H1 (cell line): ENCODE data around the gene MICU1. TPM values are rescaled to one million over a fixed set of nuclear protein-coding genes. Genes with fewer than 3 reads are reported as not detected.

Experiments used
- CTCF ChIA-PET: fragments of 300-600 bp; sonication (Branson Sonifier 250); formaldehyde crosslinking; loops from one replicate; lab custom pipeline; 2021; ENCODE audit not compliant: partially characterized antibody; lab: Charles Lee
- POLR2A ChIA-PET: fragments of 300-600 bp; sonication (Branson Sonifier 250); formaldehyde crosslinking; loops from one replicate; lab custom pipeline; 2021; ENCODE audit warnings: inconsistent platforms; ENCODE audit not compliant: partially characterized antibody; lab: Charles Lee
- DNase-seq, 2 experiments: peaks; one replicate each; pipeline versions ENCODE4 v3.0.0 to v3.0.0-alpha.2; 2010 to 2022; ENCODE audit warnings: low spot score in 2 of 2, low read depth in 1 of 2, mixed read lengths in 1 of 2
- FAIRE-seq: peaks from 2 replicates; lab custom pipeline; 2011; peaks lifted over from hg19 to GRCh38; lab: Jason Lieb, UNC
- H2AFZ ChIP-seq: 2 replicates; pipeline ENCODE4 v1.8.1; 2012; ENCODE audit warnings: low read length, inconsistent platforms
- H2AK5ac ChIP-seq: 2 replicates; pipeline ENCODE4 v1.6.1; 2013; ENCODE audit warnings: low read depth, low read length
- H2BK120ac ChIP-seq: replicated peaks from 2 replicates; pipeline ENCODE3; 2013; ENCODE audit warnings: low read depth, low read length, inconsistent platforms
- H2BK12ac ChIP-seq: 2 replicates; pipeline ENCODE4 v1.6.1; 2013; ENCODE audit warnings: low read depth, low read length
- H2BK15ac ChIP-seq: 2 replicates; pipeline ENCODE4 v1.6.1; 2013; ENCODE audit warnings: low read length
- H2BK20ac ChIP-seq: 2 replicates; pipeline ENCODE4 v1.6.1; 2013; ENCODE audit warnings: low read length
- H2BK5ac ChIP-seq: 2 replicates; pipeline ENCODE4 v1.6.1; 2013; ENCODE audit warnings: low read depth, low read length
- H3K14ac ChIP-seq: 2 replicates; pipeline ENCODE4 v1.6.1; 2013; ENCODE audit warnings: inconsistent platforms; ENCODE audit not compliant: insufficient read length
- H3K18ac ChIP-seq: 2 replicates; pipeline ENCODE4 v1.6.1; 2013; ENCODE audit warnings: low read length; ENCODE audit errors: extremely low read depth
- H3K23ac ChIP-seq: 2 replicates; pipeline ENCODE4 v1.6.1; 2013; ENCODE audit warnings: inconsistent platforms; ENCODE audit not compliant: insufficient read length
- H3K23me2 ChIP-seq: 2 replicates; pipeline ENCODE4 v1.6.1; 2013; ENCODE audit warnings: low read depth, low read length
- H3K27ac ChIP-seq: 2 replicates; pipeline ENCODE4 v1.6.1; 2011; ENCODE audit warnings: low read depth, low read length, inconsistent platforms
- H3K27me3 ChIP-seq, 4 experiments: replicated peaks in 1 of 4; 1 replicate in 1 of 4; 2 replicates in 3 of 4; pipeline versions ENCODE4 v1.6.1 to v1.8.1; 2011 to 2013; ENCODE audit warnings: low read length in 3 of 4, mild to moderate bottlenecking in 3 of 4, inconsistent platforms in 2 of 4, mixed read lengths in 2 of 4, moderate library complexity in 1 of 4; ENCODE audit not compliant: control insufficient read depth in 3 of 4, insufficient read depth in 3 of 4; ENCODE audit errors: extremely low read depth in 1 of 4
- H3K36me3 ChIP-seq, 4 experiments: 2 replicates each; pipeline versions ENCODE4 v1.6.1 to v1.8.1; 2011 to 2013; ENCODE audit warnings: mild to moderate bottlenecking in 4 of 4, low read length in 3 of 4, moderate library complexity in 2 of 4, control low read depth in 1 of 4, inconsistent platforms in 1 of 4; ENCODE audit not compliant: insufficient read depth in 4 of 4, control insufficient read depth in 2 of 4
- H3K4ac ChIP-seq: replicated peaks from 2 replicates; pipeline ENCODE3; 2013; ENCODE audit warnings: low read length, low read depth, mixed read lengths, inconsistent platforms; ENCODE audit not compliant: insufficient read length
- H3K4me1 ChIP-seq, 4 experiments: replicated peaks in 1 of 4; 1 replicate in 1 of 4; 2 replicates in 3 of 4; pipeline versions ENCODE4 v1.6.1 to v1.8.1; 2011 to 2013; ENCODE audit warnings: low read length in 3 of 4, inconsistent platforms in 2 of 4, mixed read lengths in 1 of 4; ENCODE audit not compliant: insufficient read depth in 4 of 4, control insufficient read depth in 3 of 4
- H3K4me2 ChIP-seq, 2 experiments: 2 replicates each; pipeline versions ENCODE4 v1.6.1 to v1.8.1; 2011 to 2013; ENCODE audit warnings: low read depth in 2 of 2, low read length in 2 of 2, control low read depth in 1 of 2, inconsistent platforms in 1 of 2, mild to moderate bottlenecking in 1 of 2; ENCODE audit not compliant: insufficient read depth in 1 of 2
- H3K4me3 ChIP-seq, 4 experiments: fragments of 200-600, 300-600 bp in 1 of 4; sonication (generic), shearing (Covaris generic), sonication (Bioruptor Twin) in 1 of 4; 2 replicates each; pipeline versions ENCODE4 v1.5.1 to v1.8.1; 2011 to 2016; ENCODE audit warnings: low read length in 4 of 4, low read depth in 3 of 4, control low read depth in 2 of 4, inconsistent platforms in 2 of 4, mild to moderate bottlenecking in 2 of 4, mixed read lengths in 1 of 4, moderate library complexity in 1 of 4; ENCODE audit not compliant: insufficient read depth in 2 of 4; ENCODE audit errors: extremely low read depth in 1 of 4
- H3K56ac ChIP-seq: replicated peaks from 2 replicates; pipeline ENCODE3; 2013; ENCODE audit warnings: low read depth, mild to moderate bottlenecking, mixed read lengths, low read length, inconsistent platforms; ENCODE audit not compliant: insufficient read length
- H3K79me1 ChIP-seq: 2 replicates; pipeline ENCODE4 v1.6.1; 2013; ENCODE audit warnings: low read depth, low read length, control low read depth
- H3K79me2 ChIP-seq, 2 experiments: 2 replicates each; pipeline versions ENCODE4 v1.6.1 to v1.8.1; 2012 to 2013; ENCODE audit warnings: low read length in 2 of 2, mild to moderate bottlenecking in 2 of 2, inconsistent platforms in 1 of 2; ENCODE audit not compliant: insufficient read depth in 2 of 2, control insufficient read depth in 1 of 2
- H3K9ac ChIP-seq, 4 experiments: replicated peaks in 1 of 4; 1 replicate in 1 of 4; 2 replicates in 3 of 4; pipeline versions ENCODE4 v1.6.1 to v1.8.1; 2011 to 2013; ENCODE audit warnings: low read depth in 3 of 4, low read length in 3 of 4, control low read depth in 2 of 4, mild to moderate bottlenecking in 2 of 4, moderate library complexity in 2 of 4, inconsistent platforms in 1 of 4; ENCODE audit errors: extremely low read depth in 1 of 4
- H3K9me3 ChIP-seq, 2 experiments: 2 replicates each; pipeline versions ENCODE4 v1.6.1 to v1.8.1; 2012 to 2013; ENCODE audit warnings: mild to moderate bottlenecking in 2 of 2, moderate library complexity in 2 of 2, control low read depth in 1 of 2, inconsistent platforms in 1 of 2, low read depth in 1 of 2, low read length in 1 of 2, mixed read lengths in 1 of 2; ENCODE audit not compliant: insufficient read depth in 2 of 2
- H4K20me1 ChIP-seq, 2 experiments: replicated peaks in 1 of 2; 2 replicates each; pipeline versions ENCODE3 to v1.8.1; 2011 to 2013; ENCODE audit warnings: inconsistent platforms in 2 of 2, low read length in 2 of 2, mild to moderate bottlenecking in 1 of 2; ENCODE audit not compliant: insufficient read depth in 2 of 2, control insufficient read depth in 1 of 2
- H4K5ac ChIP-seq: 2 replicates; pipeline ENCODE4 v1.6.1; 2013; ENCODE audit warnings: low read length, low read depth, mixed read lengths, inconsistent platforms; ENCODE audit not compliant: insufficient read length
- H4K8ac ChIP-seq: 2 replicates; pipeline ENCODE4 v1.8.0; 2013; ENCODE audit warnings: mild to moderate bottlenecking, moderate library complexity, low read length, inconsistent platforms; ENCODE audit not compliant: insufficient read depth; ENCODE audit errors: extremely low read depth
- H4K91ac ChIP-seq: replicated peaks from 2 replicates; pipeline ENCODE3; 2013; ENCODE audit warnings: low read length, mixed read lengths, inconsistent platforms; ENCODE audit not compliant: insufficient read length
- CHD2 ChIP-seq: IDR thresholded peaks from 2 replicates; pipeline ENCODE4 v1.6.1; 2012; ENCODE audit warnings: low read length, improper control_type of control experiment
- CTCF ChIP-seq, 3 experiments: IDR thresholded peaks; 1 replicate in 2 of 3; 2 replicates in 1 of 3; pipeline versions ENCODE4 v1.5.1 to v1.6.1; 2011; ENCODE audit warnings: low read length in 3 of 3, mild to moderate bottlenecking in 3 of 3, inconsistent platforms in 2 of 3, low read depth in 1 of 3, moderate library complexity in 1 of 3; ENCODE audit not compliant: insufficient read depth in 1 of 3; ENCODE audit errors: control extremely low read depth in 1 of 3
- RAD21 ChIP-seq, 2 experiments: IDR thresholded peaks in 1 of 2; conservative IDR thresholded peaks in 1 of 2; 2 replicates each; pipeline ENCODE4 v1.6.1; 2011; ENCODE audit warnings: low read depth in 2 of 2, low read length in 2 of 2, improper control_type of control experiment in 1 of 2, inconsistent platforms in 1 of 2, mild to moderate bottlenecking in 1 of 2, moderate library complexity in 1 of 2
- SUZ12 ChIP-seq: fragments of 200-600 bp; sonication (generic); IDR thresholded peaks from 2 replicates; pipeline ENCODE4 v1.6.1; 2012; ENCODE audit warnings: mild to moderate bottlenecking, inconsistent platforms, low read length, moderate library complexity, mixed read lengths
- TBP ChIP-seq: IDR thresholded peaks from 2 replicates; pipeline ENCODE4 v1.6.1; 2011; ENCODE audit warnings: low read depth, low read length, improper control_type of control experiment
- WGBS, 2 experiments: shearing (Covaris generic) in 1 of 2; methylation state at CpG; one replicate each; pipeline versions ENCODE4 v1.1.6 to v1.1.7; 2013 to 2015; ENCODE audit warnings: low lambda C conversion rate in 2 of 2, mixed read lengths in 2 of 2, inconsistent platforms in 1 of 2, low coverage in 1 of 2, missing lambda C conversion rate in 1 of 2; ENCODE audit not compliant: insufficient replicate concordance in 2 of 2, insufficient coverage in 1 of 2, insufficient read length in 1 of 2; ENCODE audit errors: extremely low coverage in 1 of 2, missing lambda C conversion rate in 1 of 2; 5-methylcytosine and 5-hydroxymethylcytosine counted together
- polyA plus RNA-seq, 7 experiments: library from polyadenylated mRNA; depleted of rRNA in 3 of 7; stranded (reverse) in 5 of 7; unstranded in 2 of 7; fragments of >200 nt in 5 of 7; fragments of 200-250 nt in 2 of 7; gene quantifications; 1 replicate in 5 of 7; 2 replicates in 1 of 7; 4 replicates in 1 of 7; pipeline versions ENCODE4 v1.2.1 to v1.2.3, GENCODE V29; 2011 to 2013; ENCODE audit warnings: missing spikeins in 2 of 7, mixed read lengths in 2 of 7
- total RNA-seq: library from RNA; stranded (reverse); fragmentation: NEBNext Ultra II Directional; extraction: Animal tissue kit (Norgen Biotek cat#: 25700); gene quantifications from 2 replicates; pipeline ENCODE4 v1.2.1, GENCODE V29; 2021

Gene MICU1
- total and polyA plus RNA-seq, 2 of the 8 experiments (the other 6 are each of a cell fraction or from before 2014, with no cell fraction given) = 18.0 to 36.7 TPM

GRCh38 chr10:72328045-72328828 lies 297.6 kb downstream of the MICU1 start:
- Histone ChIP-seq H4K8ac (peak overlapping the region; percentile 75; the same call in 1 of the 2 replicates), H3K14ac (no peak overlapping the region), H3K23ac (no peak overlapping the region), H3K4me3 (no peak overlapping the region), H2AK5ac (peak overlapping the region; percentile 54; the same call in 1 of the 2 replicates), H3K4ac (no peak overlapping the region), H3K18ac (peak overlapping the region; percentile 93), H2BK120ac (no peak overlapping the region), H4K20me1 (no peaks in the 10 kb centered on the region), H3K36me3 (no peaks in the 10 kb centered on the region), H2BK20ac (peak overlapping the region; percentile 66), H3K27me3 (no peaks in the 10 kb centered on the region), H2BK15ac (peak overlapping the region; percentile 100), H2BK5ac (peak overlapping the region; percentile 76; the same call in 1 of the 2 replicates), H3K56ac (no peak overlapping the region), H2BK12ac (peak overlapping the region; percentile 99), H4K5ac (no peak overlapping the region), H3K27ac (no peak overlapping the region), H4K91ac (peak overlapping the region; percentile 44), H3K9me3 (no peaks in the 10 kb centered on the region; a peak in 1 of 4 replicates), H3K4me1 (peaks cover 0 to 30% (median 19%) of the 10 kb centered on the region in 4 experiments; a peak in 6 of 7 replicates), H2AFZ (no peak overlapping the region; the same call in 1 of the 2 replicates), H3K23me2 (no peaks in the 10 kb centered on the region), H3K79me2 (no peaks in the 10 kb centered on the region), H3K9ac (no peak overlapping the region), H3K4me2 (no peak overlapping the region), H3K79me1 (no peaks in the 10 kb centered on the region)
- ChIA-PET CTCF (interaction anchor here (0.6 to 10.8 kb wide), 50 partner anchors 9 to 424 kb away, joined by 3 to 91 read pairs (median 4); partner anchors contain the start of gene DDIT4), POLR2A (interaction anchor here (0.5 to 39.2 kb wide), 13 partner anchors 8 to 602 kb away, joined by 3 to 895 read pairs (median 4); partner anchors contain the start of genes ANAPC16, ASCC1, DDIT4 and DNAJB12)
- FAIRE-seq (no peak), DNase-seq (peak in 1 of 2 experiments; percentile 84)
- 46% methylated on average over 13 of the region's 14 CpGs; no CpG with 5 or more reads in 1 of the 2 experiments for WGBS, 2 experiments
- TF ChIP-seq SUZ12 (no peak), CTCF (IDR thresholded peaks at IDR 0.05; ENCODE audit: control extremely low read depth in 1 of 3, insufficient read depth in 1 of 3, low read depth in 1 of 3, low read length in 3 of 3) (peak in 2 of 3 experiments; percentile 72 to 84; a peak in 3 of 4 replicates), RAD21 (IDR thresholded peaks at IDR 0.05 in 1 of 2, conservative IDR thresholded peaks at IDR 0.05 in 1 of 2; ENCODE audit: low read depth in 2 of 2, low read length in 2 of 2) (peak; percentile 89 to 95), TBP (0 out of 2 replicates have a peak, but pooled peaks have one; percentile 20), CHD2 (0 out of 2 replicates have a peak, but pooled peaks have one; percentile 24)
